ENCODE data around the gene OSBPL6.

The OSBPL6 gene

GRCh38 chr2:178365116-178365515 lies 170.8 kb downstream of the OSBPL6 start:
- WGBS (ENCODE audit: extremely low coverage, insufficient coverage, insufficient read length): no CpG with 5 or more reads among the region's 2 CpGs
- H4K8ac ChIP-seq (ENCODE audit: low read depth, low read length): no peak overlapping the region
- H3K79me2 ChIP-seq (ENCODE audit: control insufficient read depth, insufficient read depth, low read length, poor library complexity): no peaks in the 10 kb centered on the region
- H3K4ac ChIP-seq (ENCODE audit: low read depth, low read length): no peak overlapping the region
- no peak overlapping the region for H2AFZ ChIP-seq (ENCODE audit: insufficient read depth, low read length, poor library complexity)
- no peak for DNase-seq
- H3K18ac ChIP-seq (ENCODE audit: low read length): no peak overlapping the region
- no peaks in the 10 kb centered on the region for H3K9me3 ChIP-seq (ENCODE audit: insufficient read depth, low read depth, low read length)
- no peak overlapping the region for H2BK120ac ChIP-seq (ENCODE audit: insufficient read depth, low read length, poor library complexity)
- no peak overlapping the region for H2AK5ac ChIP-seq (ENCODE audit: low read length)
- H3K79me1 ChIP-seq (ENCODE audit: low read length): no peaks in the 10 kb centered on the region
- H3K36me3 ChIP-seq (ENCODE audit: control insufficient read depth in 1 of 2, insufficient read depth in 2 of 2, low read length in 2 of 2): no peaks in the 10 kb centered on the region
- H3K27me3 ChIP-seq (ENCODE audit: insufficient read depth, low read length): no peaks in the 10 kb centered on the region
- H3K4me2 ChIP-seq (ENCODE audit: low read length): no peak overlapping the region
- H3K27ac ChIP-seq (ENCODE audit: low read depth, low read length): no peak overlapping the region
- no peak overlapping the region for H3K9ac ChIP-seq (ENCODE audit: low read length)
- H2BK5ac ChIP-seq (ENCODE audit: low read depth, low read length, poor library complexity): no peak overlapping the region
- no peak overlapping the region for H4K91ac ChIP-seq (ENCODE audit: low read depth, low read length)
- no peak overlapping the region for H3K4me3 ChIP-seq (ENCODE audit: low read depth, low read length)
- no peak overlapping the region for H3K14ac ChIP-seq (ENCODE audit: low read length)
- H2BK12ac ChIP-seq (ENCODE audit: low read length): no peak overlapping the region
- H3K4me1 ChIP-seq (ENCODE audit: control insufficient read depth in 1 of 2, insufficient read depth in 2 of 2, low read length in 2 of 2): no peaks in the 10 kb centered on the region
- no peak overlapping the region for H3K23ac ChIP-seq (ENCODE audit: low read length)
- no peak overlapping the region for H4K12ac ChIP-seq (ENCODE audit: low read depth, low read length)

- H3K4me3 ChIP-seq (ENCODE audit: low read depth, low read length): no peak overlapping the region
- H3K79me1 ChIP-seq (ENCODE audit: low read length): no peaks in the 10 kb centered on the region
- no peak overlapping the region for H3K14ac ChIP-seq (ENCODE audit: low read length)
- no peak overlapping the region for H2AK5ac ChIP-seq (ENCODE audit: low read length)
- H3K36me3 ChIP-seq (ENCODE audit: control insufficient read depth in 1 of 2, insufficient read depth in 2 of 2, low read length in 2 of 2): no peaks in the 10 kb centered on the region
- no peak overlapping the region for H2BK120ac ChIP-seq (ENCODE audit: insufficient read depth, low read length, poor library complexity)
- no peak overlapping the region for H3K27ac ChIP-seq (ENCODE audit: low read depth, low read length)
- no peak overlapping the region for H2AFZ ChIP-seq (ENCODE audit: insufficient read depth, low read length, poor library complexity)
- no peak overlapping the region for H4K91ac ChIP-seq (ENCODE audit: low read depth, low read length)
- no peak overlapping the region for H2BK5ac ChIP-seq (ENCODE audit: low read depth, low read length, poor library complexity)
- no peak overlapping the region for H2BK12ac ChIP-seq (ENCODE audit: low read length)
- no peaks in the 10 kb centered on the region for H3K4me1 ChIP-seq (ENCODE audit: control insufficient read depth in 1 of 2, insufficient read depth in 2 of 2, low read length in 2 of 2)
- no peak overlapping the region for H4K8ac ChIP-seq (ENCODE audit: low read depth, low read length)
- no peaks in the 10 kb centered on the region for H3K27me3 ChIP-seq (ENCODE audit: insufficient read depth, low read length)
- no peak overlapping the region for H3K4me2 ChIP-seq (ENCODE audit: low read length)
- H3K4ac ChIP-seq (ENCODE audit: low read depth, low read length): no peak overlapping the region
- no peak overlapping the region for H3K23ac ChIP-seq (ENCODE audit: low read length)
- no peaks in the 10 kb centered on the region for H3K9me3 ChIP-seq (ENCODE audit: insufficient read depth, low read depth, low read length)
- no peak overlapping the region for H3K9ac ChIP-seq (ENCODE audit: low read length)
- H4K12ac ChIP-seq (ENCODE audit: low read depth, low read length): no peak overlapping the region
- no peak overlapping the region for H3K18ac ChIP-seq (ENCODE audit: low read length)
- no peaks in the 10 kb centered on the region for H3K79me2 ChIP-seq (ENCODE audit: control insufficient read depth, insufficient read depth, low read length, poor library complexity)
- no peak for DNase-seq
- no CpG with 5 or more reads among the region's 4 CpGs for WGBS (ENCODE audit: extremely low coverage, insufficient coverage, insufficient read length)
Observed at GRCh38 chr2:178366412-178366811, 172.1 kb downstream of the OSBPL6 start.

DNA sequence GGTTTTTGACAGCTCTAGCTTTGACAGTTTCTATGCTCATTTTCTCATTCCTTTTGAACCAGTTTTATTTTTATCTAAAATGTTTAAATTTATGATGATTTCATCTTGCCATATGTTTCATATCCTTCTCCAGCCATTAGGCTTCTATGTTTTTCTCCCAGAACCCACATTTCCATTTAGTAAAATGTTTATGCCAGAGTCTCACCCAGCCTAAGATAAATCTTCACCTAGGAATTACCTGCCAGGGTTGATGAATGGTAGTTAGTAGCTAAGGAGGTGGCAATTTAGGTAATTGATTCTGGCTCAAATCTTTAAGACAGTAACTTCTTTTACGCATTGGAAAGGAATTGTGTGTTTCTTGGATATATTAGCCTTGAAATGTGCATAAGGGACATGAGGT lies 173.0 kb downstream of the OSBPL6 start:
- WGBS (ENCODE audit: extremely low coverage, insufficient coverage, insufficient read length): no CpG with 5 or more reads among the region's 1 CpG
- H4K8ac ChIP-seq (ENCODE audit: low read depth, low read length): no peak overlapping the region
- no peak overlapping the region for H3K4me2 ChIP-seq (ENCODE audit: low read length)
- no peak overlapping the region for H2AFZ ChIP-seq (ENCODE audit: insufficient read depth, low read length, poor library complexity)
- no peak overlapping the region for H3K4me3 ChIP-seq (ENCODE audit: low read depth, low read length)
- no peaks in the 10 kb centered on the region for H3K9me3 ChIP-seq (ENCODE audit: insufficient read depth, low read depth, low read length)
- H3K4me1 ChIP-seq (ENCODE audit: control insufficient read depth in 1 of 2, insufficient read depth in 2 of 2, low read length in 2 of 2): no peaks in the 10 kb centered on the region
- no peaks in the 10 kb centered on the region for H3K27me3 ChIP-seq (ENCODE audit: insufficient read depth, low read length)
- H4K91ac ChIP-seq (ENCODE audit: low read depth, low read length): no peak overlapping the region
- no peak overlapping the region for H4K12ac ChIP-seq (ENCODE audit: low read depth, low read length)
- H2BK5ac ChIP-seq (ENCODE audit: low read depth, low read length, poor library complexity): no peak overlapping the region
- H3K18ac ChIP-seq (ENCODE audit: low read length): no peak overlapping the region
- no peak overlapping the region for H2BK120ac ChIP-seq (ENCODE audit: insufficient read depth, low read length, poor library complexity)
- no peak overlapping the region for H3K14ac ChIP-seq (ENCODE audit: low read length)
- no peaks in the 10 kb centered on the region for H3K36me3 ChIP-seq (ENCODE audit: control insufficient read depth in 1 of 2, insufficient read depth in 2 of 2, low read length in 2 of 2)
- no peak overlapping the region for H3K23ac ChIP-seq (ENCODE audit: low read length)
- no peak overlapping the region for H3K9ac ChIP-seq (ENCODE audit: low read length)
- no peak overlapping the region for H3K27ac ChIP-seq (ENCODE audit: low read depth, low read length)
- no peaks in the 10 kb centered on the region for H3K79me2 ChIP-seq (ENCODE audit: control insufficient read depth, insufficient read depth, low read length, poor library complexity)
- DNase-seq: no peak
- no peak overlapping the region for H3K4ac ChIP-seq (ENCODE audit: low read depth, low read length)
- no peak overlapping the region for H2AK5ac ChIP-seq (ENCODE audit: low read length)
- no peak overlapping the region for H2BK12ac ChIP-seq (ENCODE audit: low read length)
- H3K79me1 ChIP-seq (ENCODE audit: low read length): no peaks in the 10 kb centered on the region

DNA sequence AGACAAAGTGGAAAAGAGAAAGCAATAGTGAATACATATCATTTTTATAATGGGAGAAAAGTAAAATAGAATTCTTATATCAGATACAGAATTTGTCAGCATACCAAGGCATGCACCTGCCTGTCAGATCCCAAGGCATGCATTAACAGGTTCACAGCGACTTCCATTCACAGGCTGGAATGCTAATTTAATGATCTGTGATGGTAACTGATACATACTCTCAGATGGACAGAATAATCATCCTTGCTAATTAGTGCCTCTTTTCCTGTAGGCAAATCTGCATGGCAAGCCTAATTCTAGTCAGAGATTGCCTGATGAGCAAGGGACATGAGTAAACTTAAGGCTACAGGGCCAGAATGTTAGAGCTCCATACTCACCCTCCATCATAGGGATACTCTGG lies 180.6 kb downstream of the OSBPL6 start:
- H3K14ac ChIP-seq (ENCODE audit: low read length): no peak overlapping the region
- no peak overlapping the region for H2AK5ac ChIP-seq (ENCODE audit: low read length)

More for the DNA sequence above, 180.6 kb downstream of the OSBPL6 start:
- no peak overlapping the region for H3K27ac ChIP-seq (ENCODE audit: low read depth, low read length)
- no peak overlapping the region for H3K4me3 ChIP-seq (ENCODE audit: low read depth, low read length)
- H2AFZ ChIP-seq (ENCODE audit: insufficient read depth, low read length, poor library complexity): no peak overlapping the region
- no peak overlapping the region for H3K4me2 ChIP-seq (ENCODE audit: low read length)
- no peak for DNase-seq
- no peak overlapping the region for H4K8ac ChIP-seq (ENCODE audit: low read depth, low read length)
- no peak overlapping the region for H2BK12ac ChIP-seq (ENCODE audit: low read length)
- H2BK120ac ChIP-seq (ENCODE audit: insufficient read depth, low read length, poor library complexity): no peak overlapping the region
- H3K36me3 ChIP-seq (ENCODE audit: control insufficient read depth in 1 of 2, insufficient read depth in 2 of 2, low read length in 2 of 2): no peaks in the 10 kb centered on the region
- no peak overlapping the region for H4K12ac ChIP-seq (ENCODE audit: low read depth, low read length)
- H4K91ac ChIP-seq (ENCODE audit: low read depth, low read length): no peak overlapping the region
- WGBS (ENCODE audit: extremely low coverage, insufficient coverage, insufficient read length): no CpG with 5 or more reads among the region's 1 CpG
- no peaks in the 10 kb centered on the region for H3K27me3 ChIP-seq (ENCODE audit: insufficient read depth, low read length)
- H3K9ac ChIP-seq (ENCODE audit: low read length): no peak overlapping the region
- H3K23ac ChIP-seq (ENCODE audit: low read length): no peak overlapping the region
- no peak overlapping the region for H3K4ac ChIP-seq (ENCODE audit: low read depth, low read length)
- no peaks in the 10 kb centered on the region for H3K79me1 ChIP-seq (ENCODE audit: low read length)
- H3K79me2 ChIP-seq (ENCODE audit: control insufficient read depth, insufficient read depth, low read length, poor library complexity): no peaks in the 10 kb centered on the region
- H3K18ac ChIP-seq (ENCODE audit: low read length): no peak overlapping the region
- no peaks in the 10 kb centered on the region for H3K4me1 ChIP-seq (ENCODE audit: control insufficient read depth in 1 of 2, insufficient read depth in 2 of 2, low read length in 2 of 2)
- no peak overlapping the region for H2BK5ac ChIP-seq (ENCODE audit: low read depth, low read length, poor library complexity)
- H3K9me3 ChIP-seq (ENCODE audit: insufficient read depth, low read depth, low read length): no peaks in the 10 kb centered on the region

Measured in trophoblast cell (in vitro differentiated cells and primary cell).